IPS-15b (cell line): ENCODE results near the gene ZNF674.
A peak's percentile ranks its signal among the peaks of the same experiment; 100 is the strongest.

Experiments
- H3K27me3 ChIP-seq: one replicate; pipeline ENCODE4 v1.6.1; 2013; ENCODE audit warnings: low read length; ENCODE audit not compliant: control insufficient read depth, insufficient read depth
- H3K36me3 ChIP-seq: one replicate; pipeline ENCODE4 v1.6.1; 2013; ENCODE audit warnings: low read length; ENCODE audit not compliant: control insufficient read depth, insufficient read depth
- H3K4me1 ChIP-seq: one replicate; pipeline ENCODE4 v1.6.1; 2013; ENCODE audit warnings: mild to moderate bottlenecking, low read length; ENCODE audit not compliant: control insufficient read depth, insufficient read depth
- H3K4me3 ChIP-seq: one replicate; pipeline ENCODE4 v1.5.1; 2013; ENCODE audit warnings: low read depth, low read length
- H3K9ac ChIP-seq: one replicate; pipeline ENCODE4 v1.6.1; 2013; ENCODE audit warnings: low read depth, mild to moderate bottlenecking, low read length
- H3K9me3 ChIP-seq: one replicate; pipeline ENCODE4 v1.6.1; 2013; ENCODE audit warnings: mild to moderate bottlenecking, low read length; ENCODE audit not compliant: control insufficient read depth, insufficient read depth

The ZNF674 gene

DNA sequence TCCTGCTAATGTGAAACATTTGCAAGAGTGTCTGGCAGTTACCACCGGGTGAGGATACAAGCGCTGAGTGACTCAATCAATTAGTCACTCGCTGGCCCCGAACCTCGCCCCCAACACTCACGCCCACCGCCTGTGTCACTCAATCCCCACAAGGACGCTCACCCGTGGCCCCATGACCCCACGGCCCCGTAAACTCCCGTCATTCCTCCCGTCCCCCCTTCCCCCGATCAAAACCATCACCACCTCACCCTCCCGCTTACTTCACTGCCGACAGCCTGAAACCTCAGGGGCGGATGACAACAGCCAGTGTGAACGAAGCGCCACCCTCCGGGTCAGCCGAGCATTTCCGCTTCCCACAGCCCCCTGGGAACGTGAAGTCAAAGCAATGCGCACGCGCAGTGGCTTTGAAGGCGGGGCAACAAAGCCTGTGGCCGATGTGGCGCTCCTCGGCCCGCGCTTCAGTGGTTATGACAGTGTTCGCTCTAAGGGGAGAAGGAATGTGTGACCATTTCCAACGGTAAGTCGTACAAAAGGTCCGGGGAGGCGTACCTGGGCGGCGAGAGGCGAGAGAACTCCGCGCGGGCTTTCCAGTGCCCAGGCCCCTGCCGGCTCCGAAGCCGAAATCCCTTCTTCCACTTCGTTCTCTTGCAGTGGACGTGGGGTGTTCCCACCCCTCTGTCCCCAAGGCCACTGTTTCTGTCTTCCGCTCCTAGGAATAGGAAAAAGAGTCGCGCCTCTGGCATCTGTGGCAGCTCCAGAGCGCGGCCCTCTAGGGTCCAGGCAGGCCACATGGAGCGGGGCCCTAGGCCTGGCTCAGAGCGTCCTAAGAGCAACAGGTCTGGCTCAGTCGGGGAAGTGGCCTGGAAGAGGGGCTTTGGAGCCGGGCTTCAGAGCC lies at the start of gene ZNF674:
TSS of gene ZNF674 (minus strand) at position 311 of the 895 bp plus-strand sequence. CDS start 3,334 bp downstream, outside the sequence.
- Histone ChIP-seq H3K9ac (peak within 1 kb of the TSS; percentile 79), H3K9me3 (no peaks in the 10 kb centered on the region), H3K36me3 (peaks cover 2% of the 10 kb centered on the region), H3K27me3 (no peaks in the 10 kb centered on the region), H3K4me1 (no peaks in the 10 kb centered on the region), H3K4me3 (peak within 1 kb of the TSS; percentile 80)

DNA sequence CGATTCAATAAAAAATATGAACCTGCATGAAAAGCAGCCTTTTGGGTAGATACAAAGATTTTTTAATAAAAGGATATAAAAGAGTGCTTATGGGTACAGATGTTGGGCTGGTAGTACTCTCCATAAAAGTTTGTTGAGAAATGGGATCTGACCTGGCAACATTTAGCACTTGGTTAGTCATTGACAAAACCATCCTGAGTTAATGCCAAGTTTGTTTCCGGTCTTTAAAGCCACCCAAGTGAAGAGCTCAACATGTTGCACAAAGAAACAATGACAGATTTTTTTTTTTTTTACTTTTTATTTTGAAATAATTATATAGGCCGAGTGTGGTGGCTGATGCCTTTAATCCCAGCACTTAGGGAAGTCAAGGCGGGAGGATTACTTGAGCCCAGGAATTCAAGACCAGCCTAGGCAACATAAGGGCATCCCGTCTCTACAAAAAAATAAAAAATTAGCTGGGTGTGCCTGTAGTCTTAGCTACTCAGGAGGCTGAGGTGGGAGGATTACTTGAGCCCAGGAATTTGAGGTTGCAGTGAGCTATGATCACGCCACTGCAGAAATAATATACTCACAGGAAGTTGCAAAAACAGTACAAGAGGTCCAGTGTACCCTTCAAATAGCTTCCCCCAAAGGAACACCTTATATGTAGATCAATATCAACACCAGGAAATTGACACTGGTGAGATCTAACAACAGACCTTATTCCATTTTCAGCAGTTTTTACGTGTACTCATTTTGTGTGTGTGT lies 44.9 kb upstream of the ZNF674 start:
- no peak overlapping the region for H3K4me3 ChIP-seq
- no peaks in the 10 kb centered on the region for H3K27me3 ChIP-seq
- peaks cover 7% of the 10 kb centered on the region for H3K4me1 ChIP-seq
- no peaks in the 10 kb centered on the region for H3K36me3 ChIP-seq
- no peaks in the 10 kb centered on the region for H3K9me3 ChIP-seq
- no peak overlapping the region for H3K9ac ChIP-seq

DNA sequence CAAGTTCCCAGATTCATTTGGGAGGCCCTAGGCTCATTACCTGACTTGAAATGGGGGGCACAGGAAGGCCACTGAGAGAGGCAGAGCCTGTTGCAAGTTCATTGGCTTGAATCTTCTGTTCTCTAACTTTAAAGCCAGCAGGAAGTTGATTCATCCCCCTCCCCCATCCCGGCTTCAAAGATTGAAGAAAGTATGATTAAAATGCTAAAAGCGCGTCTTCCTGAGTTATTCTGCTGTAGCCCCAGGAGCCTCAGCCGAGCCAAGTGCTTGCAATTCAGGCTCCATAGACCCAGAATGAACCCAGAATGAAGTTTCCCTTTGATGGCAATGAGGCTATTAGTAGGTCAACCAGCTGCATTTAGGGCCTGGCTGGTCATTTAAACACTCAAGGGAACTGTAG lies 43.0 kb upstream of the ZNF674 start:
- Histone ChIP-seq H3K9me3 (no peaks in the 10 kb centered on the region), H3K36me3 (no peaks in the 10 kb centered on the region), H3K4me1 (peaks cover 7% of the 10 kb centered on the region), H3K4me3 (no peak overlapping the region), H3K9ac (no peak overlapping the region), H3K27me3 (no peaks in the 10 kb centered on the region)

DNA sequence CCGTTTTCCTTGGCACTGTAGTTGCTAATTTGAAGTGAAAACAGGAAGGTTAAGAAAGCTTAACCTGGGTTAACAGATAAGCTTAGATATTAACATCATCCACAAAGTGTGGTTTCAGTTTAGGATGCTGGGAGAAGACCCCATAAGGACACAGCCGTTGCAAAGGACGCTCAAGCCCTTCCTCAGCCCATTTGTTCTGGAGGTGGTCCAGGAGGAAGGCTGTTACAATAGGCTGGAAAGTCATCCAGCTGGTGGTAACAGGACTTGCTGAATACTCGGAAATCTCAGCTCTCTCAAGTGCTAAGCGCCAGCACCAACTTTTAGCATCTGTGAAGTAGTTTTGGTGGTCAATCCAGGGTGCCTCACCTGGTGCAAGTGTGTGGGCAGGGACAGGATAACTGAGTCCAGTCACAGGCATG lies 42.5 kb upstream of the ZNF674 start:
- H3K4me3 ChIP-seq = no peak overlapping the region
- H3K27me3 ChIP-seq = no peaks in the 10 kb centered on the region
- no peaks in the 10 kb centered on the region for H3K9me3 ChIP-seq
- peaks cover 10% of the 10 kb centered on the region for H3K4me1 ChIP-seq
- no peaks in the 10 kb centered on the region for H3K36me3 ChIP-seq
- no peak overlapping the region for H3K9ac ChIP-seq

DNA sequence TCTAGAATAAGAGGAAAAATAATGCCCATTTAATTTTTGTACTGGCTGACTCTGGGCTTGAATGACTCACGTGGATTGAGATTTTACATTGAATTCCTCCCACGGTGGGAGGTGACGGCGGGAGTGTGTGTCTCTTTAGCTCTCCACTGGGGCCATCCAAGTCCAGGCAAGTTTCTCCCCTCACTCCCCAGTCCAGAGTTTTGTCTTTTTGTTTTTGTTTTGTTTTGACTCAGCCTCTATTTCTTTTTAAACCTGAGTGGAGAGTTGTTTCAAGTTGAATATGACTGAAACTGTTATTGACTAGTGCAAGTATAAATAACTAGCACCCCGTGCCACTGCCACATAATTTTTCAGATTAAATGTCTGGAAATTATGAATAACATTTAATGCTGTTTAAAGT lies 41.9 kb upstream of the ZNF674 start:
- H3K9me3 ChIP-seq = no peaks in the 10 kb centered on the region
- H3K36me3 ChIP-seq = no peaks in the 10 kb centered on the region
- H3K9ac ChIP-seq = no peak overlapping the region
- H3K4me1 ChIP-seq = peaks cover 10% of the 10 kb centered on the region
- H3K27me3 ChIP-seq = no peaks in the 10 kb centered on the region
- H3K4me3 ChIP-seq = no peak overlapping the region

DNA sequence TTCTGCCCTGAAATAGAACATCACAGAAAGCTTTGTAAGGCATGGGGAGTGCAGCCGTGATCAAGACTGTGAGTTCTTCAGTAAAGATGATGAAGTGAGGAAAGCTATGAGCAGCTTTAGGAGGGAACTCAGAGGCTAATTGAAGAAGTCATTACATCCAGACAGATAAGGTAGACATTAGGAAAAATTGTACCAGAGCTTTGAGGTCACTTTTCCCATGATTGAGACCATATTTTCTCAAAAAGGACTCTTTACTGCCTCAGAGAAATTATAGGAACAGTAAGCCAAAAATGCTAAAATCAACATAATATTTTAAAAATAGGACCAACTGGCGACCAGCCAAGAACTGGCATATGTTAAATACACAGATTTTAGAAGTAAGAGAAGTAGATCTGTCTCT lies 39.5 kb upstream of the ZNF674 start:
- Histone ChIP-seq H3K27me3 (no peaks in the 10 kb centered on the region), H3K9me3 (no peaks in the 10 kb centered on the region), H3K4me1 (peaks cover 10% of the 10 kb centered on the region), H3K4me3 (no peak overlapping the region), H3K36me3 (no peaks in the 10 kb centered on the region), H3K9ac (no peak overlapping the region)

DNA sequence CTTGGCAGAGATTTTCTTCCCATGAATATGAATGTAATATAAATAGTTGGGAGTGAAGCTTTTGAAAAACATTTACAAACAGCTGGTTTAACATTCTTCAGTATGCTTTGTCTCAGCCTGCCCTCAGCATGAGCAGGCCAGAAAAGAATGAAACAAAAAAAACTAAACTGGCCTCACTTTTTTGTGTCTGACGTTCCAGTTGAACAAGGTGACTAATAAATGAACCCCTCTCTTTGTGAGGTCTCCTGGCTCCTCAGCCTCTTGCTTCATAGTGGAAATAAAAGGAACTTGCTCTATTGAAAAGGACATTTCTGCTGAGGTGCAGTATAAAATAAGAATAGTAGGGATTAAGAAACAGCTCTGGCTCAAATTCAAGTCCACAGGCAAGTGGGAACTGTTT lies 37.7 kb upstream of the ZNF674 start:
- Histone ChIP-seq H3K4me3 (no peak overlapping the region), H3K27me3 (no peaks in the 10 kb centered on the region), H3K9me3 (no peaks in the 10 kb centered on the region), H3K36me3 (no peaks in the 10 kb centered on the region), H3K9ac (no peak overlapping the region), H3K4me1 (peaks cover 9% of the 10 kb centered on the region)

DNA sequence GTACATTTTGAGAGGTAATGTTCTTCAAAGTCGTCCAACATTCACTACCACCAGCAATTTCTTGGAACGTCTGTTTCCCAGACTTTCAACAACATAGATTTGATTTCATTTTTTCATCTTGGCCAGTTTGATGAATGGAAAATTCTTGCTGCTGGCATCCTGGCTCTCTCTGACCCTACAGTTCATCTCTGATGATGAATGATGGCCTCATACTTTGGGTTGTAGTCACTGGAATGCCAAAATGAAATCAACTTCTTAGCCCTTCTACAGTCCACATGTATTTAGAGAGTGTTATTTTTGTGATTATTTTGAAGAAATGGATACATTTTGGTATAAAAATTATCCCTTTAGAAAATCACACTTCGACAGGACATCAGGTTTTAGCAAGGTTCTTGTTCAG lies 37.1 kb upstream of the ZNF674 start:
- Histone ChIP-seq H3K9me3 (no peaks in the 10 kb centered on the region), H3K4me1 (peaks cover 4% of the 10 kb centered on the region), H3K4me3 (no peak overlapping the region), H3K9ac (no peak overlapping the region), H3K36me3 (peaks cover 2% of the 10 kb centered on the region), H3K27me3 (no peaks in the 10 kb centered on the region)

DNA sequence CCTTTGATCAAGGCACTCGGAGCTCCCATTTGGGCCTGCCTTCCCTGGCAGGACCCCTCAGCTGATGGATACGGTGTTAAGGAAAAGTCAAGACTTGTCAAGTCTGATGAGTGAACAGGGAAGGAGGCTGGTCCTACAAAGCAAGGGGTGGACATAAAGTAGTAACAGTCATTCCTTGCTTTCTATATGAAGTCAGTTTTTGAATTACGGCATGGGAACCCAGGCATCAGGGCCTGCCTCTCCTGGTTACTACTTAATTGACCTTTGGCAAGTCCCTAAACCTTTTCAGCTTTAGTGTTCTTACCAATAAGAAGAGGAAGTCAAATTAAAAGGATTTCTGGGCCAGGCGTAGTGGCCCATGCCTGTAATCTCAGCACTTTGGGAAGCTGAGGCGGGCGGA lies 35.4 kb upstream of the ZNF674 start:
- Histone ChIP-seq H3K9me3 (no peaks in the 10 kb centered on the region), H3K9ac (no peak overlapping the region), H3K4me1 (peaks cover 4% of the 10 kb centered on the region), H3K36me3 (peaks cover 2% of the 10 kb centered on the region), H3K27me3 (no peaks in the 10 kb centered on the region), H3K4me3 (no peak overlapping the region)

DNA sequence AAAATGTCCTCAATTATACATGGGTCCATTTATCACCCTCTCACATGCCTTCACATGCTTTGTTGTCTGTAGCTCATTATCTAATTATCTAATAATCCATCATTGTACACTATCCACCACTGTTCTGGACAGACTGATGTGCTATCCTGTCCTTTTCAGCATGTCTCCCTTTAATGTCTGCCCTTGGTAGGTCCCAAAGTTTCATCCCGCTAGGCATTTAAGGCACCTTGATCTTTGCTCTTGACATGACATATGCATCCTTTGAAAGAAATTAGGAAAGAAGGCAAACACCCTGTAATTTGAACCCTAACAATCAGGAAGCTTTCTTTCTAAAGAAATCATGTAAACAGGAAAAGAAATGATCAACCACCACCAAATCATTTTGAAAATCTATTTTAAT lies 34.0 kb upstream of the ZNF674 start:
- peaks cover 2% of the 10 kb centered on the region for H3K36me3 ChIP-seq
- no peaks in the 10 kb centered on the region for H3K27me3 ChIP-seq
- no peak overlapping the region for H3K9ac ChIP-seq
- H3K4me3 ChIP-seq = no peak overlapping the region
- no peaks in the 10 kb centered on the region for H3K9me3 ChIP-seq
- peaks cover 4% of the 10 kb centered on the region for H3K4me1 ChIP-seq

DNA sequence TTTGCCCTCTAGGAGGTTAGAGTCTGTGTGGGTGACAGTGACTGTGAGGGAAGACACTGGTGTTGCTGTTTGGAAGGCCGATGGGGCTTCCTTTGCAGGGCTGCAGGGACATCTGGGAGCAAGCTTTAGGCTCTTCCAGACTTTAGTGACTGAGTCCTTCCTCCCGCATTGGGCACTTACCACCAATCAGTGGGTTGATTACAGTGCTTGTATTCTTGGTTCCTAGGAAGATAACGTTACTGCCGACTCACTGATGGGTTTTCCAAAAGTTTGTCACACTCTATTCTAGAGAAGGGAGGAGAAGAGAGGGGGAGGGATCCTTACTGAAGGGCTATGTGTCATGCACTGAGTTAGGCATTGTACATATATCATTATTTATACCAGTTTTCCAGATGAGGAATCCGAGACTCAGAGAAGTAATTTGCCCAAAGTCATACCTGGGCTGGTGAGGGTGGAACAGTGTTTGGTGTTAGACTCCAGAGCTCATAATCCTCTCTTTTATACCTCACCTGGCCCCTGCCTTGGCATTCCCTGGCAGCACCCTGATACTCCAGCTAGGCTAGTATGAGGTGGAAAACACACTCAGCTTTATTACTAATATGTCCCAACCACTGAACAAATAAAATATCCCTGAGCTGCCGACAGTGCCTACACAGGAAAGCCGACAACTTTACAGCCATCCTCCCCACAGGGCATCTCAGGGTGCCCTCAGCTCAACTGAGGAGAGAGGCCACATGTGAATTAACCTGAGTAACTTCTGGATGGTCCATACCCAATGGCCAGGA lies 32.2 kb upstream of the ZNF674 start:
- H3K4me3 ChIP-seq = no peak overlapping the region
- H3K27me3 ChIP-seq = no peaks in the 10 kb centered on the region
- H3K4me1 ChIP-seq = no peaks in the 10 kb centered on the region
- peaks cover 2% of the 10 kb centered on the region for H3K36me3 ChIP-seq
- H3K9ac ChIP-seq = no peak overlapping the region
- H3K9me3 ChIP-seq = no peaks in the 10 kb centered on the region
